Measurements from ENCODE around the gene RNASE12. TPM values are rescaled to one million over a fixed set of nuclear protein-coding genes. Genes with fewer than 3 reads are reported as not detected.

Gene RNASE12
- total and polyA plus RNA-seq, 9 of the 15 experiments (the other 6 are each of a cell fraction or from before 2014, with no cell fraction given) = 0.24 TPM; not detected in 8

DNA sequence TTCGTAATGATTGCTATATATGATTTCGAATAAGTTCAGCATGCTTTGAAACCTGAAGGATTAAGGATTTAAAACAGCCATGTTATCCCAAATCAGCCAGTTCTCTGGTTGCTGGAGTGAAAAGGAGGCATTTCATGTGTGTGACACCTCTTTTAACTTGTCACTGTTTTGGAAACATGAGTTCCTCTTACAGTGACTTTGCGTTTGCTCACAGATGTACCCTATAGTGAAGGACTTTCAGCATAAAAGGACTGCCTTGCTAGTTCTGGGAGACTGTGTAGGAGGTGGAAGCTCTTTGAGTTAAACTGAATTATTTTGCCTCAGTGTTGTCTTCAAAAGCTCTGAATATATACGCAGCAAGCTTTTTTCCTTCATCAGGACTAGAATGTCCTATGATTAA, 10.9 kb downstream of the RNASE12 start (continued):
- TF ChIP-seq, protein P1, sequence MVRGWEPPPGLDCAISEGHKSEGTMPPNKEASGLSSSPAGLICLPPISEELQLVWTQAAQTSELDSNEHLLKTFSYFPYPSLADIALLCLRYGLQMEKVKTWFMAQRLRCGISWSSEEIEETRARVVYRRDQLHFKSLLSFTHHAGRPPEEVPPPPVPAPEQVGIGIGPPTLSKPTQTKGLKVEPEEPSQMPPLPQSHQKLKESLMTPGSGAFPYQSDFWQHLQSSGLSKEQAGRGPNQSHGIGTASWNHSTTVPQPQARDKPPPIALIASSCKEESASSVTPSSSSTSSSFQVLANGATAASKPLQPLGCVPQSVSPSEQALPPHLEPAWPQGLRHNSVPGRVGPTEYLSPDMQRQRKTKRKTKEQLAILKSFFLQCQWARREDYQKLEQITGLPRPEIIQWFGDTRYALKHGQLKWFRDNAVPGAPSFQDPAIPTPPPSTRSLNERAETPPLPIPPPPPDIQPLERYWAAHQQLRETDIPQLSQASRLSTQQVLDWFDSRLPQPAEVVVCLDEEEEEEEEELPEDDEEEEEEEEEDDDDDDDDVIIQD (CRISPR knock-in tag; IDR thresholded peaks at IDR 0.05) = no peak
- TF ChIP-seq NFE2 (IDR thresholded peaks at IDR 0.05; ENCODE audit: low read depth) (peak; percentile 45; the same call in 1 of the 2 replicates), ESRRA (IDR thresholded peaks at IDR 0.05; ENCODE audit: borderline replicate concordance, low read depth) (no peak), PURB (CRISPR knock-in tag; IDR thresholded peaks at IDR 0.05; ENCODE audit: low read depth) (no peak), SPI1 (IDR thresholded peaks at IDR 0.05; ENCODE audit: borderline replicate concordance, low read depth, low read length) (peak; percentile 48; the same call in 1 of the 2 replicates), POLR2AphosphoS2 (IDR thresholded peaks at IDR 0.05; ENCODE audit: low read length) (no peak), CBFA2T2 (conservative IDR thresholded peaks at IDR 0.05) (no peak), SMARCB1 (IDR thresholded peaks at IDR 0.05; ENCODE audit: insufficient read length, low read depth) (no peak)

- 59% methylated on average over 9 of the region's 14 CpGs for WGBS (ENCODE audit: insufficient coverage, low coverage, missing lambda C conversion rate)
- CTCF ChIA-PET (ENCODE audit: low intra/inter-chr PET ratio) = no interaction called here
- no peak for TF ChIP-seq STAG1 (CRISPR knock-in tag; IDR thresholded peaks at IDR 0.05; ENCODE audit: borderline replicate concordance)
- TF ChIP-seq NR2C2 (CRISPR knock-in tag; IDR thresholded peaks at IDR 0.05) = peak; percentile 84
- peak; percentile 88 for TF ChIP-seq NR2C2 (tag; IDR thresholded peaks at IDR 0.05)
- 0 out of 2 replicates have a peak, but pooled peaks have one; percentile 18 for TF ChIP-seq CREM (IDR thresholded peaks at IDR 0.05; ENCODE audit: low read depth)
- TF ChIP-seq E2F6 (IDR thresholded peaks at IDR 0.05; ENCODE audit: borderline replicate concordance in 1 of 2, extremely low read depth in 1 of 2, insufficient read depth in 1 of 2, insufficient read length in 1 of 2, low read depth in 1 of 2, low read length in 1 of 2, poor library complexity in 1 of 2, severe bottlenecking in 1 of 2) = peak in 1 of 2 experiments; percentile 42
- TF ChIP-seq ID3 (CRISPR knock-in tag; IDR thresholded peaks at IDR 0.05) = no peak
- TF ChIP-seq ID3 (tag; IDR thresholded peaks at IDR 0.05) = peak; percentile 64; the same call in 1 of the 2 replicates
- TF ChIP-seq NR4A1 (CRISPR knock-in tag; IDR thresholded peaks at IDR 0.05) = no peak
- TF ChIP-seq NR4A1 (tag; IDR thresholded peaks at IDR 0.05) = 0 out of 2 replicates have a peak, but pooled peaks have one; percentile 18
Measured at GRCh38 chr14:20578784-20579502, 12.2 kb downstream of the RNASE12 start.

More at GRCh38 chr14:20578784-20579502, 12.2 kb downstream of the RNASE12 start:
- H2AFZ ChIP-seq (ENCODE audit: low read depth, low read length) = peak overlapping the region; percentile 98
- FAIRE-seq = peak; percentile 63
- no peaks in the 10 kb centered on the region for H3K36me3 ChIP-seq (ENCODE audit: control insufficient read depth, insufficient read depth, low read length)
- ATAC-seq = peak; percentile 82
- no peaks in the 10 kb centered on the region for H4K20me1 ChIP-seq (replicated peaks; ENCODE audit: control insufficient read depth, insufficient read depth, low read length)
- H3K27me3 ChIP-seq (ENCODE audit: control insufficient read depth in 2 of 2, insufficient read depth in 2 of 2, low read length in 2 of 2) = no peaks in the 10 kb centered on the region
- peak; percentile 15 to 63 (median 26) for DNase-seq (ENCODE audit: extremely low read depth in 1 of 4, low spot score in 3 of 4)
- H3K27ac ChIP-seq (ENCODE audit: extremely low read depth, low read depth, low read length) = peak overlapping the region; percentile 69; the same call in 2 of the 3 replicates
- H3K4me3 ChIP-seq = no peak overlapping the region
- H3K9ac ChIP-seq (ENCODE audit: insufficient read depth in 1 of 2, low read depth in 2 of 2, low read length in 2 of 2) = peak overlapping the region in 1 of 2 experiments; percentile 79; a peak in 3 of 4 replicates
- no peaks in the 10 kb centered on the region for H3K9me1 ChIP-seq (ENCODE audit: control insufficient read depth, insufficient read depth, low read length)
- peaks cover 8 to 21% of the 10 kb centered on the region in 2 experiments; a peak in 4 of 5 replicates for H3K4me1 ChIP-seq (replicated peaks in 1 of 2; ENCODE audit: control insufficient read depth in 2 of 2, insufficient read depth in 2 of 2, low read length in 2 of 2)
- no TSS peak for BruUV-seq (replicated peaks)
- in situ Hi-C loops (cut with MboI) (no loop called here), intact Hi-C loops (cut with micrococcal nuclease) (no loop called here)
- no peaks in the 10 kb centered on the region for H3K9me3 ChIP-seq (replicated peaks; ENCODE audit: control insufficient read depth, insufficient read depth, low read depth, low read length)
- POLR2A ChIA-PET = interaction anchor here (0.5 to 1.0 kb wide), 3 partner anchors 9 to 126 kb away, joined by 3 to 4 read pairs (median 3); partner anchors contain the start of gene RNASE11
- no peaks in the 10 kb centered on the region for H3K79me2 ChIP-seq (ENCODE audit: control insufficient read depth, insufficient read depth, low read length)
- H3K4me2 ChIP-seq (ENCODE audit: insufficient read depth, low read length) = peak overlapping the region; percentile 61

All from K562 (cell line).